GM13977 (cell line): Measurements from ENCODE around the gene MORN4.

ENCODE experiments used
- DNase-seq: peaks from one replicate; pipeline ENCODE4 v3.0.0; 2012; ENCODE audit warnings: low spot score
- in situ Hi-C: fragments of 300-500 bp; cut with MboI; formaldehyde crosslinking; loops from one replicate; pipeline ENCODE4 v1.12.0; 2022; ENCODE audit warnings: low sequenced_read_pairs, low pct_unique_long_range_greater_than_20kb, mixed read lengths, inconsistent platforms; ENCODE audit not compliant: unreplicated experiment
- TF ChIP-seq, protein P1 (sequence below): IDR thresholded peaks from 2 replicates; pipeline ENCODE4 v1.5.1; 2012; ENCODE audit warnings: mild to moderate bottlenecking, control low read depth; ENCODE audit not compliant: insufficient read depth; ENCODE audit errors: extremely low read depth, missing control alignments

Gene MORN4

DNA sequence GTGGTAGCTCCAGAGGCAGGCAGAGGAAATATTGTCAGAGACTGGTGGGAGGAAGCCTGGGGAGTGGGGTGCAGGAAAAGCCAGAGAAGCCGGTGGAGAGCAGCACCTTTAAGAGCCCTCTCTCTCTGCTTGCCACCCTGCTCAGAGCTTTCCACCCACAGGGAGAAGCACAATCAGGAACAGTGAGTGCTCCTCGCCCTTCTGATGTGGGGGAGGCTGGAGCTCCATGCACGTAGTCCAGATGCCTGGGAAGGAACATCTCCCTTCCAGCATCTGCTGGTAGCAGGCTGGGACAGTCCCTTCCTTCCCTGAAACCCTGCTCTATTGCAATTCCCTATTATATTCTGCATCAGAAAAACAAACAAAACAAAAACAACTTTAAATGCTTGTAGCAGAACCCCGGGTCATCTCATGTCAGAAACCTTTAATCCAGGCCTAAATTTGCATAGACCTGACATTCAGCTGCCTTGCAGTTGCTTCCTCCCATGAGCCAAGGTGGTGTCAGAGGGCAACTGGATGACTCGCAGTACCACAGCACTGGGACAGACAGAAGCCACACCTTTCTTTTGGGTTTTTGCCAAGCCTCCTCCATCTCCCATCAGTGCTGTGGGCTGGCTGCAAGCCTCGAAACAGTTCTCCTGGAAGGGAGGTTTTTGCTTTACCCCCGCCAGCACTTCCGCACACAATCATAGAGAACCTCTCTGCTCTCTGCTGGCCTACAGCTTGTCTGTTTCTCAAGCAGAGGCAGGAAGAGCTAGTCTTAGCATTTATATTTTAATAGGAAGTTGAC, 40.6 kb upstream of the MORN4 start:
- TF ChIP-seq, protein P1, sequence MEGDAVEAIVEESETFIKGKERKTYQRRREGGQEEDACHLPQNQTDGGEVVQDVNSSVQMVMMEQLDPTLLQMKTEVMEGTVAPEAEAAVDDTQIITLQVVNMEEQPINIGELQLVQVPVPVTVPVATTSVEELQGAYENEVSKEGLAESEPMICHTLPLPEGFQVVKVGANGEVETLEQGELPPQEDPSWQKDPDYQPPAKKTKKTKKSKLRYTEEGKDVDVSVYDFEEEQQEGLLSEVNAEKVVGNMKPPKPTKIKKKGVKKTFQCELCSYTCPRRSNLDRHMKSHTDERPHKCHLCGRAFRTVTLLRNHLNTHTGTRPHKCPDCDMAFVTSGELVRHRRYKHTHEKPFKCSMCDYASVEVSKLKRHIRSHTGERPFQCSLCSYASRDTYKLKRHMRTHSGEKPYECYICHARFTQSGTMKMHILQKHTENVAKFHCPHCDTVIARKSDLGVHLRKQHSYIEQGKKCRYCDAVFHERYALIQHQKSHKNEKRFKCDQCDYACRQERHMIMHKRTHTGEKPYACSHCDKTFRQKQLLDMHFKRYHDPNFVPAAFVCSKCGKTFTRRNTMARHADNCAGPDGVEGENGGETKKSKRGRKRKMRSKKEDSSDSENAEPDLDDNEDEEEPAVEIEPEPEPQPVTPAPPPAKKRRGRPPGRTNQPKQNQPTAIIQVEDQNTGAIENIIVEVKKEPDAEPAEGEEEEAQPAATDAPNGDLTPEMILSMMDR = no peak
- in situ Hi-C loops = loop anchor here (10.0 kb wide), 1 partner anchor 51 kb away; no protein-coding TSS in a partner anchor
- no peak for DNase-seq

- TF ChIP-seq, protein P1 = no peak
- DNase-seq = no peak
- in situ Hi-C loops = no loop called here
These were observed 36.3 kb upstream of the MORN4 start for GRCh38 chr10:97669571-97669970.

GRCh38 chr10:97667463-97667862, 34.2 kb upstream of the MORN4 start:
- TF ChIP-seq, protein P1 = no peak
- in situ Hi-C loops = no loop called here
- no peak for DNase-seq

DNA sequence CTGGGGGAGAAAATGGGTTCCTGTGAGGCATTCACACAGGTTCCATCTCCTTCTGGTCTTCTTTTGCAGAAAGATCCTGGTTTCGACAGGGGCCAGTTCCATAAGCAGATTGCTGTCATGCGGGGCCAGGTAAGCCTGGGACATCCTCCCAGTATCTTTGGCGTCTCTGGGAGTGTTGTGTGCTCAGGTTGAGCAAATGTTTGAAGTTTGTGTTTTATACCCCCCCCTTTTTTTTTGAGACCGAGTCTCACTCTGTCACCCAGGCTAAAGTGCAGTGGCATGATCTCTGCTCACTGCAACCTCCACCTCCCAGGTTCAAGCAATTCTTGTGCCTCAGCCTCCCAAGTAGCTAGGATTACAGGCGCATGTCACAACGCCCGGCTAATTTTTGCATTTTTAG, 33.7 kb upstream of the MORN4 start:
- in situ Hi-C loops = no loop called here
- TF ChIP-seq, protein P1 = no peak
- DNase-seq = no peak

DNA sequence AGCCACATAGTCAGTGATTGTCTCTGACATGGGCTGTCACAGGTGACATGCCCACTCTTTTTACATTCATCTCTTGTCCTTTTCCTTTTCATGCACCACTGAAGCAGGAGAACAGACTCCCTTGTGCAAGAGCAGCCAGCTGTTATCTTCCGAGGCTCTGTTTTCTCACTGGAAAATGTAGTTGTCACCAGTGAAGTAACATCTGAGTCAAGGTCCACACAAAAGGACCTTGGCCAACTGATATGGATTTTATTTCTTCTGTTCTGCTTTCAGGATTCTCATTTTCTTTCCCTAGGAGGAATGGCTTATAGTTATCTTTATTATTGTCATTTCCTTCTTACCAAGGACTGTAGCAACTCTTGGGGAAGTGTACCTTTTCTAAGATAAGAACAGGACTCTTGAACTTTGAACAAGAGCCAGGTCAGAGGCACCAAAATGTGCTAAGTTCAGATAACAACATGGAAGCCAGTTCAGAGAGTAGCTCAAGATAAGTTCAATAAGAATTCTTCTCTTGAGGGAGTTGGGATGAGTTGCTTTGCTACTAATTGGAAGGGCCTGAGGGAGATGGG, 31.1 kb upstream of the MORN4 start:
- TF ChIP-seq, protein P1 = no peak
- DNase-seq = no peak
- in situ Hi-C loops = no loop called here

DNA sequence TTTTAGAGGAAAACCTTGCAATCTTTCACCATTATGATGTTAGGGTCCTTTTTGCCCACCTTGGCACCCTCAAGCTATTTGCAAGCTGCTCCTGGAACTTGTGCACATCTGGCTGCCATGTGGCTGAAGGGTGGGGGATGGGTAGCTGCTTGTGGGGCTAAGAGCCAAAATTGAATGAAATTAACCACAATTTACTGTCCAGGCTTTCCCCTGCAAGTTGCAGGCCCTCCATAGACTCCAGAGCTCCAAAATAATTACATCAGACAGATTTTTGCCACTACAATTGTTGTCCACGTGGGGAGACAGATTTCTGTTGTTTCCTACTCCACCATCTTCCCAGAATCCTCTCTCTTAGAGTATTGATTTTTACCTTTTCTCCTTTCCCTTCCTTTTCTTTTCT, 26.3 kb upstream of the MORN4 start:
- in situ Hi-C loops = no loop called here
- DNase-seq = no peak
- TF ChIP-seq, protein P1 = no peak
